ENCODE data around the gene ENO2. TPM values are rescaled to one million over a fixed set of nuclear protein-coding genes. Genes with fewer than 3 reads are reported as not detected.
A peak's percentile ranks its signal among the peaks of the same experiment; 100 is the strongest.
"Not testable (repeated sequence)": the region's sequence is repeated elsewhere in the genome, so short reads cannot be mapped to it uniquely, and the experiment has no call there.

The ENO2 gene
- total RNA-seq, 2 experiments from 2014 or later = 315 to 330 TPM

DNA sequence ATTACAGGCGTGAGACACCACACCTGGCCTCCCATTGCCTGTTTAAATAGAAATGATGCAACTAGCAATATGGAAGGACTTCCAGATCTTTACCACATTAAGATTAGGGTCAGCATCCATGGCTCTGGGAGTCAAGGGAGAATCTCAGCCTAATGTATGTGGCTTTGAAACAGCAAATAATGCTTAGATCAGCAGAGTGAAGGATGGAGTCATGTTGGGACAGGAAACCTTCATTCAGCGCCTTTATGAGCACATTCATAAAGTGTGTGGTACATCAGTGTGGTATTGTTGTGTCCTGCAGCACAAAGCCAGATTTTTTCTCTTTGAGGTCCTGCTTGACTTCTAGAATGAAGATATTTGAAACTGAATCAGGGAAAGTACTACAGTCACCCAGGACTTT lies 26.0 kb upstream of the ENO2 start:
- H3K9me3 Mint-ChIP-seq = no peaks in the 10 kb centered on the region
- no peak overlapping the region for H3K27ac Mint-ChIP-seq
- H3K36me3 Mint-ChIP-seq (ENCODE audit: low read depth) = peaks cover 8% of the 10 kb centered on the region
- no peaks in the 10 kb centered on the region for H3K27me3 Mint-ChIP-seq
- peaks cover 16% of the 10 kb centered on the region for H3K4me1 Mint-ChIP-seq (ENCODE audit: low read depth)
- ChIA-PET CTCF (no interaction called here), POLR2A (interaction anchor here (1.1 kb wide), 1 partner anchor 16 kb away, joined by 4 read pairs; the partner anchor contains the start of gene SPSB2)
- DNase-seq (no peak), ATAC-seq (no peak)
- TF ChIP-seq, protein P1, sequence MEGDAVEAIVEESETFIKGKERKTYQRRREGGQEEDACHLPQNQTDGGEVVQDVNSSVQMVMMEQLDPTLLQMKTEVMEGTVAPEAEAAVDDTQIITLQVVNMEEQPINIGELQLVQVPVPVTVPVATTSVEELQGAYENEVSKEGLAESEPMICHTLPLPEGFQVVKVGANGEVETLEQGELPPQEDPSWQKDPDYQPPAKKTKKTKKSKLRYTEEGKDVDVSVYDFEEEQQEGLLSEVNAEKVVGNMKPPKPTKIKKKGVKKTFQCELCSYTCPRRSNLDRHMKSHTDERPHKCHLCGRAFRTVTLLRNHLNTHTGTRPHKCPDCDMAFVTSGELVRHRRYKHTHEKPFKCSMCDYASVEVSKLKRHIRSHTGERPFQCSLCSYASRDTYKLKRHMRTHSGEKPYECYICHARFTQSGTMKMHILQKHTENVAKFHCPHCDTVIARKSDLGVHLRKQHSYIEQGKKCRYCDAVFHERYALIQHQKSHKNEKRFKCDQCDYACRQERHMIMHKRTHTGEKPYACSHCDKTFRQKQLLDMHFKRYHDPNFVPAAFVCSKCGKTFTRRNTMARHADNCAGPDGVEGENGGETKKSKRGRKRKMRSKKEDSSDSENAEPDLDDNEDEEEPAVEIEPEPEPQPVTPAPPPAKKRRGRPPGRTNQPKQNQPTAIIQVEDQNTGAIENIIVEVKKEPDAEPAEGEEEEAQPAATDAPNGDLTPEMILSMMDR (IDR thresholded peaks at IDR 0.05) = no peak
- intact Hi-C loops (cut with micrococcal nuclease) = no loop called here
- H3K4me3 Mint-ChIP-seq = no peak overlapping the region

DNA sequence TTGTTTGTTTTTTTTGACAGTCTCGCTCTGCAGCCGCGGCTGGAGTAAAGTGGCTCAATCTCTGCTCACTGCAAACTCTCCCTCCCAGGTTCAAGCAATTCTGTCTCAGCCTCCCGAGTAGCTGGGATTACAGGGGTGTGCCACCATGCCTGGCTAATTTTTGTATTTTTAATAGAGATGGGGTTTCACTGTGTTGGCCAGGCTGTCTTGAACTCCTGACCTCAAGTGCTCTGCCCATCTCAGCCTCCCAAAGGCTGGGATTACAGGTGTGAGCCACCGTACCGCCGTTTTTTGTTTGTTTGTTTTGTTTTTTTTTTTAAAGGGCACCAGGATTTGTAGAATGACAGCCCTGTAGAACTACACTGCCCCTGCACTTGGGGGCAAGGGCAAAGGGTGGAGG lies 25.6 kb upstream of the ENO2 start:
- H3K4me1 Mint-ChIP-seq (ENCODE audit: low read depth) = peaks cover 16% of the 10 kb centered on the region
- H3K27me3 Mint-ChIP-seq; H3K27ac Mint-ChIP-seq; intact Hi-C loops (cut with micrococcal nuclease); DNase-seq; H3K4me3 Mint-ChIP-seq; H3K9me3 Mint-ChIP-seq; CTCF ChIA-PET; H3K36me3 Mint-ChIP-seq (ENCODE audit: low read depth); ATAC-seq: not testable (repeated sequence)
- POLR2A ChIA-PET = interaction anchor here (1.4 kb wide), 1 partner anchor 17 kb away, joined by 5 read pairs; no protein-coding TSS in a partner anchor

DNA sequence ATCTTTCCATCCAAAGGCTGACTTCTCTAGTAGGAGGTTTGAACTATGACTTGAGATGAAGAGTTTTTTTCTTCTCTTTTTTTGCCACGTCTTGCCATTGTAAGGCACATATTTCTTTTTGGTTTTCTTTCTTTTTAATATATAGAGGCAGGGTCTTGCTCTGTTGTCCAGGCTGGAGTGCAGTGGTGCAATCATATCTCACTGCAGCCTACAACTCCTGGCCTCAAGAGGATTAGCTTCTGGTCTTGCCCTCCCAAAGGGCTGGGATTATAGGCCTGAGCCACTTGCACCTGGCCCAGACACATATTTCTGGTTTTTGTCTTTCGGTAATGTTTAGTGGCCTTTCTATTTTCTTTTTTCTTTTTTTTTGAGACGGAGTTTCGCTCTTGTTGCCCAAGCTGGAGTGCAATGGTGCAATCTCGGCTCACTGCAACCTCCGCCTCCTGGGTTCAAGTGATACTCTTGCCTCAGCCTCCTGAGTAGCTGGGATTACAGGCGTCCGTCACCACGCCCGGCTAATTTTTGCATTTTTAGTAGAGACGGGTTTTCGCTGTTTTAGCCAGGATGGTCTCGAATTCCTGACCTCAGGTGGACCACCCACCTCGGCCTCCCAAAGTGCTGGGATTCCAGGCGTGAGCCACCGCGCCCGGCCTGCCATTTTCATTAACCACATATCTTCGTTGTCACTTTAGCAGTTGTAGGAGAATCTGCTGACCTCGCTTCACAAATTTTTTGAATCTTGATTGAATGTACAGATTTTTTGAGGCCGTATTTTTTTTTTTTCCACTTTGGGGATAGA lies 24.4 kb upstream of the ENO2 start:
- peak overlapping the region; percentile 73 for H3K4me3 Mint-ChIP-seq
- peaks cover 16% of the 10 kb centered on the region for H3K4me1 Mint-ChIP-seq (ENCODE audit: low read depth)
- H3K9me3 Mint-ChIP-seq; DNase-seq; CTCF ChIA-PET; ATAC-seq; intact Hi-C loops (cut with micrococcal nuclease); H3K36me3 Mint-ChIP-seq (ENCODE audit: low read depth); H3K27me3 Mint-ChIP-seq: not testable (repeated sequence)
- POLR2A ChIA-PET = interaction anchor here (1.4 kb wide), 1 partner anchor 18 kb away, joined by 5 read pairs; no protein-coding TSS in a partner anchor
- peak overlapping the region; percentile 91 for H3K27ac Mint-ChIP-seq

DNA sequence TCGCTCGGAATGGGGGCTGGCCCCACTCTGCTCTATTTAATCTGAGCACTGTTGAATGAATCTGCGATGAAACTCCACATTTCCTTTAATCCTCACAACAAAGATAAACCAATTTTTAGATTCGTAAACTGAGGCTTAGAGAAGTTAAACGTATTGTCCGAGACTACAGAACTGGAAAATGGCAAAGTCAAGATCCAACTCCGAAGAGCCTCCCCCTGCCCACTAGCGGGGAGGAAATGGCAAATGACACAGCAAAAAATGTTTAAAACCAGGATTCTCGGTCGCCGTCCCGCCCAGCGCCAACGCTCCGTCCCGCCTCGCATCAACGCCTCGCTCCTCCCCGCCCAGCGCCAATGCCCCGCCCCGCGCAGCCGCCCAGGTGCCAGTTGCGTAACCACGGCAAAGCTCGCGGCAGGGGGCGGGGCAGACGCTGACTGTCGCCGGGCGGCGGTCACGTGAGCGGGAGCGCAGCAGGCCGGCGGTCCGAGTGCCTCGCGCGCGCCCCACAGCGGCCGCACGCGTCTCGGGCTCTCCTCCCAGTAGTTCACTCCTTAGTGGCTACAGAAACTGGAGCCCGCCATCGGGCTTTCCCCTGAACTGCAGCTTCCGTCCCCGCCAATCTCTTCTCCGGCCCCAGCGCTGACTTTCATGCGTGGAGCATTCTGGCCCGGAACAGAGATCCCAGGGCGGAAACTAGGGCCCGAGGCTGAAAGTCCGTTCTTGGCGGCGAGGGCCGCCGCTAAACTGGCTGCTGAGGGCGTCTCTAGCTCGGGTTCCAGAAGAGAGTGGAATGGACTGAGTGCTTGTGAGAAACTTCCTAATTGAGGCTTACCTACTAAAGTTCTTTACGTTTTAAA lies 23.4 kb upstream of the ENO2 start:
- CTCF ChIA-PET = interaction anchor here (0.6 to 2.8 kb wide), 31 partner anchors 8 to 219 kb away, joined by 3 to 41 read pairs (median 5); partner anchors contain the start of genes CDCA3, ENO2, LRRC23 and PTMS

DNA sequence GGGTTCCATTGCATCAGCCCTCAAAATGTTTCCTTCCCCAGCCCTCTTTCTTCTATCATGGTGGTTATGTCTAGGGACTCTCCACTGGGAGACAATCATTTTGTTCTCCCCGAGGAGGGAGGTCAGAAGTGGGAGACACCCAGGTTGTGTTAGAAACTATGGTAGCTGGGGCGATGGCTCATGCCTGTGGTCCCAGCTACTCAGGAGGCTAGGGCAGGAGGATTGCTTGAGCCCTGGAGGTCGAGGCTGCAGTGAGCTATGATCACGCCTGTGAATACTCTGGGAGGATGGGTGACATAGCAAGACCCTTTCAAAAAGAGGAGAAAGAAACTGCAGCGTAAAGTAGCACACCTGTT lies 22.8 kb upstream of the ENO2 start:
- Mint-ChIP-seq H3K27me3 (no peaks in the 10 kb centered on the region), H3K36me3 (ENCODE audit: low read depth) (peaks cover 2% of the 10 kb centered on the region), H3K27ac (peak overlapping the region; percentile 83), H3K4me1 (ENCODE audit: low read depth) (peaks cover 16% of the 10 kb centered on the region), H3K4me3 (peak overlapping the region; percentile 73), H3K9me3 (no peaks in the 10 kb centered on the region)
- TF ChIP-seq, protein P1 (IDR thresholded peaks at IDR 0.05) = no peak
- DNase-seq = peak; percentile 31
- intact Hi-C loops (cut with micrococcal nuclease) = no loop called here
- ChIA-PET CTCF (interaction anchor here (0.6 to 2.8 kb wide), 29 partner anchors 7 to 218 kb away, joined by 3 to 41 read pairs (median 5); partner anchors contain the start of genes CDCA3, ENO2, LRRC23 and PTMS), POLR2A (interaction anchor here (0.8 to 2.3 kb wide), 20 partner anchors 11 to 131 kb away, joined by 3 to 15 read pairs (median 4); partner anchors contain the start of genes C12orf57, LRRC23, RNU7-1 and SPSB2)
- ATAC-seq = peak; percentile 6

More for the DNA sequence above, 23.4 kb upstream of the ENO2 start:
- POLR2A ChIA-PET = interaction anchor here (0.6 to 2.3 kb wide), 23 partner anchors 8 to 131 kb away, joined by 3 to 15 read pairs (median 4); partner anchors contain the start of genes C12orf57, LRRC23, RNU7-1 and SPSB2
- TF ChIP-seq, protein P1 (IDR thresholded peaks at IDR 0.05) = peak; percentile 81
- H3K36me3 Mint-ChIP-seq (ENCODE audit: low read depth) = peaks cover 2% of the 10 kb centered on the region
- peak; percentile 95 for ATAC-seq
- no peaks in the 10 kb centered on the region for H3K27me3 Mint-ChIP-seq
- H3K9me3 Mint-ChIP-seq = no peaks in the 10 kb centered on the region
- peak; percentile 99 for DNase-seq
- H3K27ac Mint-ChIP-seq = peak overlapping the region; percentile 91
- intact Hi-C loops (cut with micrococcal nuclease) = no loop called here
- peak overlapping the region; percentile 73 for H3K4me3 Mint-ChIP-seq
- peaks cover 16% of the 10 kb centered on the region for H3K4me1 Mint-ChIP-seq (ENCODE audit: low read depth)

DNA sequence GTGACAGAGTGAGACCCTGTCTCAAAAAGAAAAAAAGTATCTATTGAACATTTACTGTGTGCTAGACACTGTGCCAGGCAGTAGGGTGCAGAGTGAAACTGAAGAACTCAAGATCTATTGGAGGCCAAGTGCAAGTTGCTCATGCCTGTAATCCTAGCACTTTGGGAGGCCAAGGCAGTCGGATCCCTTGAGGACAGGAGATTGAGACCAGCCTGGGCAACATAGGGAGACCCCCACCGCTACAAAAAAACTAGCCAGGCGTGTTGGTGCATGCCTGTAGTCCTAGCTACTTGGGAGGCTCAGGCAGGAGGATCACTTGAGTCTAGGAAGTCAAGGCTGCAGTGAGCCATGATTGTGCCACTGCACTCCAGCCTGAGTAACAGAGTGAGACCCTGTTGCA lies 21.7 kb upstream of the ENO2 start:
- ATAC-seq; H3K36me3 Mint-ChIP-seq (ENCODE audit: low read depth); H3K27me3 Mint-ChIP-seq; H3K9me3 Mint-ChIP-seq; intact Hi-C loops (cut with micrococcal nuclease); DNase-seq: not testable (repeated sequence)
- CTCF ChIA-PET = interaction anchor here (2.1 to 2.8 kb wide), 6 partner anchors 10 to 45 kb away, joined by 6 to 41 read pairs (median 22); partner anchors contain the start of genes ENO2, LRRC23 and SPSB2
- Mint-ChIP-seq H3K4me3 (peak overlapping the region; percentile 73), H3K4me1 (ENCODE audit: low read depth) (peaks cover 16% of the 10 kb centered on the region), H3K27ac (peak overlapping the region; percentile 59)
- POLR2A ChIA-PET = interaction anchor here (1.4 to 2.4 kb wide), 4 partner anchors 12 to 25 kb away, joined by 4 to 15 read pairs (median 9); partner anchors contain the start of genes LRRC23 and SPSB2
